NCI-H524 (cell line): Measurements from ENCODE around the gene MYLK4.

ENCODE experiments used
- DNase-seq, 2 experiments: peaks; one replicate each; lab custom pipeline; 2025; lab: John Stamatoyannopoulos, UW

MYLK4 gene

DNA sequence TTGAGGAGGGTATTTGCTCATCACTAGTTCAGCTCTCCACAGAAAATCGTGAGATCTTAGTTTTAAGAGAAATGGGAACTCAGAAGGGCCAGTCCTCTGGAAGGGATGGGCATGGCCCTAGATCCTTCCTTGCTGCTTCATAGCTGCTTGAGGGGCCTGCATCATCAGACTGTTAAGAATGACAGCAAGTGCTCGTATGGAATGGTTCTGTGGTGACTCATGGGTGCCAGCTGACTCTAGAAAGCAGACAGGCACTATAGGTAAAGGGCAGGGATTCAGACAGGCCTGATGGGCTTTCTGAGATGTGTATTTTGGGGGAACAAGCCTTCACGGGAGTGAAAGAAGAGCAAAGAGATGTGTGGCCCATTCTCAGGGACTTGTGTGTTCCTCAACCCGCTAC, 90.8 kb downstream of the MYLK4 start:
- no peak for DNase-seq

DNA sequence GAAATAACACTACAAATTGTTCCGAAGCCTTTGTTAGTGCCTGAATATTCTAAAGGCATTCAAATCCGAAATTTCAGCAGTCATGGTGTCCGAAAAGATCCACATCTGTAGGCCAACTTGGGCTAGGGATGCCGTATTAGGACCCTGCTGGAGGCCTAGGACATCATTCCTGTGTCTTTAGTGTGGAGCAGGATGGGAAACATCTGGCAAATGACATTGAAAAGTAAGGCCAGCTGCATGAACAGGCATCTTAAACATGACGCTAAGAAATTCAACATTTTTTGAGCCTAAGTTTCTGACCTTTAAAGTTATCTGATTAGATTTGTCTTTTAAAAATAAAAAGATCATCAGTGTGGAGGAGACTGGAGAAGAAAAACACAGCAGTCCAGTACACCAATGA, 91.3 kb downstream of the MYLK4 start:
- no peak for DNase-seq

DNA sequence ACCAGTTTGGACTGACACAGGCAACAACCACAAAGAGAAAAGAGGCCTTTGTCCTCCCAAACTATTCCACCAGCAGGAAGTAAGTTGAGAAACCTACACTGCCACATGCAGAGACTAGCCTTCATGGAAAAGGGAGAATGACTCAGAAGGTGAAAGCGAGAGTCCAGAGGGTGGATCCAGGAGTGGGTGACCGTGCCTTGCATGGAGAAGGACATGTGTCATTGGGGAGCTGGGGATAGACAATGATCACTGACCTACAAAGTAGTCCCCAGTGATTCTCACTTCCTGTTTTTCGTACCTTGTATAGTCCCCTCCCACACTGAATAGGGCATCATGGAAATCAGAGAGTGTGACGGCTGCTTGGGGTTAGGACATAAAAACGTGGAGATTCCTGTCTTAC, 91.9 kb downstream of the MYLK4 start:
- no peak for DNase-seq

DNA sequence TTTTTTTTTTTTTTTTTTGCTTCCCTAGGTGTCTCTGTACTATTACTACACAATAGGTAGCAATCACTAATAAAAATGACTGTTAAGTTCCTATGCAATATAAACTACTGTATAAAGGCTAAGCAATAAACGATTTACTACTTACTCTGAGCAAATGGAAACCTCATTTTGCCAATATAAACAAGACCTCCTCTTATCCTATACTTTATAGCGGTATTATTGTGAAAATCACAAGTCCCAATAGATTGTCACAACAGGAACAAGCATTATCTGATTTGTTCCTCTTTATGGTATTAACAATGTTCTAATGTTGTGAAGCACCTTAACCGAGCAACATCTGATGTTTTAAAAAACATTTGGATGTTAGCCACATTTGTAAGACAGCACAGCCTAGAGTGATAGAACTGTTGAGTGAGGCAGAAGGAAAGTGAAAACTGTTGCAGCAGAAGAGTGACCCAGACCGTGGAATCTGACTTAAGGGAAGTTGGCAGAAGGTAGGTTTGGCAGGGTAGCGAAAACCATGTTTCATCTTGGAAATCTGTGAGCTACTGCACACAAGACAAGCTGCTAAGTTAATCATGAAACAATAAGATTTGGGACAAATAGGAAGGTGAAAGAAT, 94.2 kb downstream of the MYLK4 start:
- no peak for DNase-seq

DNA sequence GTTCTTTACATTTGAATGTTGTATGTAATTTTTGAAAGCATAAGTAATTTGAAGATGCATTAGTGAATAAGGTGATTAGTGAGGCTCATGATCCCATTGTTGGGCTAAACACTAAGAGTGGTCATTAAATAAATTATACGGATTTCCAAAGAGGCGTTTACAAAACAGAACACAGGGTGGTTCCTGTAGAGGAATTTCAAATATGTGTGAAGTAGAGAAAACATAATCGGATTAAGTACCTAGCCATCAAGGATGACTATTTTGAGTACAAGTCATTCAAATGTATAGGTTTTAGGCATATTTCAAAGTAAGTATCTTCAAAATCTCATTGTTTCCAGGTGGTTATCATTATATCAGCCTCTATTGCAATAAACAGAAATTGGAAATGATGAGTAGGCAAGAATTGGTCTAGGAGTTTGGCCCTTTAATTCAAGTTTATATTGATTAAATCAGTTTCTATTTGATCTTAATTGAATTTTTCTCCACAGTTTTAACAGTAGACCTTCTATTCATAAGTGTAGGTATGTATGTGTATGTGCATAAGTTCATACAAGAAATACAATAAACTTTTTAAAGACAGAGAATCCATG, 94.8 kb downstream of the MYLK4 start:
- DNase-seq, result no peak

DNA sequence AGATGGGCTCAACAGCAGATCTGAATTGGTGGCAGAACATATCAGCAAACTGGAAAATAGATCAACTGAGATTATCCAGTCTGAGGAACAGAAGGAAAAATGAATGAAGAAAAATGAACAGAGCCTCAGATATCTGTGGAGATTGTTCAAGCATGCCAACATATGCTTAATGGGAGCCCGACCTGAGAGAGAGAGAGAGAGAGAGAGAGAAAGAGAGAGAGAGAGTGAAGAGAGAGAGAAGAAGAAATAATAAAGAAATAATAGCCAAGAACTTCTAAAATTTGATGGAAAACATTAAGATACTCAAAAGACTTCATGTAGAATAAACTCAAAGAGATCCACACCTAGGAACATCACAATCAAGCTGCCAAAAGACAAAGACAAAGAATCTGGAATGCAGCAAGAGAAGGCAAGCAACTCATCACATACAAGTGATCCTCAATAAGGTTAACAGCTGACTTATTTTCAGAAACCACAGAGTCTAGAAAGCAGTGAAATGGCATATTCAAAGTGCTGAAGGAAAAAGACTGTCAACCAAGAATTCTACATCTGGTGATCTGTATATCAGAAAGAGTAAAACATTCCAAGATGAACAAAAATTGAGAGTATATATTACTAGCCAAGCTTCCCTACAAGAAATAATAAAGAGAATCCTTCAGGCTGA, 97.2 kb downstream of the MYLK4 start:
- no peak for DNase-seq

DNA sequence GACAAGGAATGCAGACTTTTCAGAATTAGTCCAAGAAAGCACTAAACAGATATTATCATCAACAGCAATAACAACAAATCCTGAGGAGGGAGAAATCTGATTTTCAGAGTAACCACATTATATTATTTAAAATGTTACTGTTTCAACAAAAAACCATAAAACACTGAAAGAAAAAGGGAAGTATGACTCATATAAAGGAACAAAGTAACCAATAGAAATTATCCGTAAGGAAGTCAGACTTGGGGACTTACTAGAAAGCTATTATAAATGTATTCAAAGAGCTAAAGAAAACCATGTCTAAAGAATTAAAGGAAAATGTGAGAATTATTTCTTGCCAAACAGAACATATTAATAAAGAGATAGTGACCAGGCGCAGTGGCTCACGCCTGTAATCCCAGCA, 98.1 kb downstream of the MYLK4 start:
- no peak for DNase-seq

DNA sequence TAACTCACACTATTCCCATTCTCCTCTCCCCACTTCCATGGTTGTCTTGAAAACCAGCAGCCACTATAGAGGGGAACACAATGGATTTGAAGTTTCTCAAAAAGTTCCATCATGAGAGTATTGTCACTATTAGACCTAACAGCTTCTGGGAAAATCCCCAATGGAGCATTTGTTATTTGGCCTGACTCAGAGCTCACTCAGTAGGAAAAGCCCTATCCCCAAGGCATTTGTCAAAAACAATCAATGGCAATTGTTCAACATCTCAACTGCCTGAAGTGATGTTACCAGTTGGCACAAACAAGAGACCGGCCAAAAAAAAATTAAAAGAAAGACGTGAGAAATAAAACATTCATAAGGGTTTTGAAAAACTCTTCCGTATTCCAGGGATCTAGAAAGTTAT, 98.8 kb downstream of the MYLK4 start:
- no peak for DNase-seq

DNA sequence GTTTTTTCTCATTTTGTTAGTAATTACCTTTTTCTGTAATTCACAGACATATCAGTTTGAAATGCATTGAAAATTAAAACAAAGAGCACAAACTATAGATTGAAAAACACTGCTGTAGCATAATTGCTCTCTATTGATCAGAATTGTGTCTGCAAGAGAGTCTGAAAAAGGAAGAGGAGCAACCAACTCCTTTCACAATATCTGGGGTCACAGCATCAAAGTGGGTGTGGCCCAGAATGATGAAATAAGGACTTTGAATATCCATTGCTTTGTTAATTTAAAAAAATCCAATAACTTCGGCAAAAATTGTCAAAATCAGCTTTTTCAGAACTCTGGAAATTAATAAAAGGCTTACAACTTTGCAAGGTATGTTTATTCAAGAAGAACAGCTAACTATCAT, 99.2 kb downstream of the MYLK4 start:
- DNase-seq, result no peak

DNA sequence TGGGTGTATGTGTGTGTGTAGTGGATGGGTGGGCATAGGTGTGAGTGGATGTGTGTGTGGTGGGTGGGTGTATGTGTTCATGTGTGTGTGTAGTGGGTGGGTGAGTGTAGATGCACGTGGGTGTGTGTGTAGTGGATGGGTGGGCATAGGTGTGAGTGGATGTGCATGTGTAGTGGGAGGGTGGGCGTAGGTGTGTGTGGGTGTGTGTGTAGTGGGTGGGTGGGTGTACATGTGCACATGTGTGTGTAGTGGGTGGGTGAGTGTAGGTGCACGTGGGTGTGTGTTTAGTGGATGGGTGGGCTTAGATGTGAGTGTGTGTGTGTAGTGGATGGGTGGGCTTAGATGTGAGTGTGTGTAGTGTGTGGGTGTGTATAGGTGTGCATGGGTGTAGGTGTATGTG, 104.4 kb downstream of the MYLK4 start:
- DNase-seq, result no peak

DNA sequence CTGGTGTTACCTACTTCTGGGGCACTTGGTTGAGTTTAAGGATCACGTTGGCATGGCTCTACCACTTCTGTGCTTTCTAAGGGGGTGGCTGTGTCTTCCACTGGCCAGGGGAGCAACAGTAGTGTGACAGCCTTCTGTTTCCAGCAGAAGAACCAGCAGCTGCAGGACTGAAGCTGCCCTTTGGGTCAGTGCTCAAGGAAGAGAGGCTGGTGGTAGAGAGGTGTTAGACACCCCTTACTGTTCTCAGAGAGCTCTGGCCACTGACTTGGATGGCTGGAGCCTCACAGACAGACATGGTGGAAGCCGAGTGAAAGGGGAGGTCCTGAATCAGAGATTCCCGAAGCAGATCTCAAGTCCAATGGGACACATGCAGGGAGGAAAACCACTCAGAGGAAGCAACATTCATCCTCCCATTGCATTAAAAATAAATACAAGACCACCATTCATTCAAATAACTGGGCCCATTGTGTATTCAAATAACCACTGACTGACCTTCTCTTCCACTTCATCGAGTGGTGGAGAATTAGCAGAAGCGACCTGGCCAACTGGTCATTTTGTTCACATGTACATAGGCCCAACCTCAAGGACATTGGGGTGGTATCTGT, 106.7 kb downstream of the MYLK4 start:
- DNase-seq, result no peak

DNA sequence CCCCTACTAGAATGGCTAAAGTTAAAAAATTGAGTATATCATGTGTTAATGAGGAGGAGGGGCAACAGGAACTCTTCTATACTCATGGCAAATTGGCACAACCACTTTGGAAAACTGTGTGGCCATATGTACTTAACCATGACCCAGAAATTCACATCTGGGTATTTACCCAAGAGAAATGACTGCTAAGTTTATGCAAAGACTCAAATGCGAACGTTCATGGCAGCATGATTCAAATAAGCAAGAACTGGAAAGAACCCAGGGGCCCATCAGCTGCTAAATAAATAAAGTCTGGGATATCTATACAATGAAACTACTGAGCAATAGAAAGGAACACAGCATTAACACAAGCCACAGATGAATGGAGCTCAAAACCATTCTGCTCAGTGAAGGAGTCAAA, 107.6 kb downstream of the MYLK4 start:
- no peak for DNase-seq

DNA sequence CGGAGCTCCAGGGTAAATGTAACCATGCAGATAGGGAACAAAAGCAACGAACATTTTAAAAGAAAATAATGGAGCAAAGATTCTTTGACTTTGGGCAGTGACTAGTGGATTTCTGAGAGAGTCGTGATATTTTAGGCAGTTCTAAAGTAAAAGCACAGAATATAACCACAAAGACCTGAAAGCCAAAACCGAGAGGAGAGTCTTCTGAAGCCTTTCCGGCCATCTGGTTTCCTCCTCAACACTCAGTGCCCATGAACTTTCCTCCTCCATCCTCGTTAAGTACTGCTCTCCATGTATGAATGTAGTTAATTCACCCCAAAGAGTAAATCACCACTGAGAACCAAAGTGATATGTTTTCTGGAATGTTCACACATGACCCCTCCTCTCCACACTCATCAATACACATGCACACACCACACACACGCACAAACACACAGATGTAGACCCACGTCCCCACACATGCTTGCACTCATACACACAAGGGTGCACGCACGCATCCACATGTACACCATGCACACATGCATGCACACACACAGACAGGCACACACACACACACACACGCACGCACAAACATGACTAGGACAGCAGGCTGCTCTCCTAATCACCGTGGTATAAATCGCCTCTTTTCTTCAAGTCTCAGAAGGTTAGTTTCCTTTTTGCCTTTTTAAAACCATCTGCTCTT, 109.5 kb downstream of the MYLK4 start:
- no peak for DNase-seq

DNA sequence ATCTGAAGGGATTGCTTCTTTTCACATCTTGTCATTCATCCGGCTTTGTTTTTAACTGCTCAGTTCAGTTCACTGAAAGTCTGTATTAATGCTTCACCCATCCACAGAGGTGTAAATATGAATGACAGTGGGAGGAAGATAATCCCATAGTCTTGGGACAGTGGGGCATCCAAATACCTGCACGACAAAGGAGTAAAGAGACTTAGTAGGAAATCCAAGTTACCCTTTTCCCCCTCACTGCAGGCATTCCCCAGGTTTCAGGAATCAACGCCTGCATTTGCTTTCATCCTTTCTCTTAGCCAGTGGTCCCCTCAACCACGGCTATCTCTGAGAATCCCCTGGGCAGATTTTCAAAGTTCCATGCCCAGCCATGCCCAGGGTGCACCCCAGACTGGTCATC, 110.2 kb downstream of the MYLK4 start:
- no peak for DNase-seq

DNA sequence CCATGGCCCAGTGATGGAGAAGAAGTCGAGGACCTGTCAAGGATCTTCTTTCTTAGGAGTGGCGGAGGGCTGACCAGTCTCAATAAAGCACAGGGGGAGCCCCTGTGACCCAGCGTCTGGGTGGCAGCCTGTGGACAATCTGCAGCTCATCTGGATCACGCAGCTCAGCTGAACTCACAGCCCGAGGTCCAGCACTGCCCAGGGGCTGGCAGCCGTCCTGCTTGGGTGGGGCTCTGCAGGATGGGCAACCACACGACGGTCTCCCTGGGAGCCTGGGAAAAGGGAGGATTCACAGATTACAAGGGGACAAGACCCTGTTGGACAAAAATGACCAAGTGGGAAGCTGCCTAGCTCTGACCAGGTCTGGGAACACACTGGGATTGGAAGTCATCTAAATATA, 110.8 kb downstream of the MYLK4 start:
- DNase-seq, result no peak

DNA sequence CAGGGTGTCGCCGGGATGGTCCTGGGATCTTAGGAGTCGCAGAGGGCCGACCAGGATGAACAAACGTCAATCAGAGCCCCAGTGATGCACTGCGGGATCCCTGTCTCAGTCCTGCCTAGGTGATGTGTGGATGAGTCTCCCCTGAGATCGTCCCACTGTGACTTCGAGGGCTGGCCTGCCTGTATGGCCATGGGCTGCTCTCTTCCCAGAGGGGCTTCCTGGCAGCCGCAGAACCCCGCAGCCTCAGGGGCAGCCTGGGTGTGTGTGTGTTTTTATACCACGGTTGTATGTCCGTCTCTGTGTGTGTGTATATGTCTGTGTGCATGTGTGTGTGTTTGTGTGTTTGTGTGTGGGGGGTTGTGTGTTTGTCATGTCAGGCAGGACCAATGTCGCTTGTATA, 111.6 kb downstream of the MYLK4 start:
- DNase-seq, result no peak

DNA sequence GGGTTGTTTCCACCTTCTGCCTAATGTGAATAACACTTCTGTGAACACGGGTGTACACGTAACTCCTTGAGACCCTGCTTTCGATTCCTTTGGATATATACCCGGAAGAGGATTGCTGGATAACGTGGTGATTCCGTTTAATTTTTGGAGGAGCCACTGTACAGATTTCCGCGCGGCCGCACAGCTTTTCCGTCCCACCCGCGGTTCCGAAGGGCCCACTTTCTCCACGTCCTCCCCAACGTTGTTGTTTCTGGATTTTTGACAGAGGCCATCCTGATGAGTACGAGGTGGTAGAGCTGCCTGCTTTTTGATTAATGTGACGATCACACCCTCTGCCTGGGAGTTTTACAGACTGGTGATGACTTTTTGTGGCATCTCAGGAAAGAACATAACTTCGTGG, 114.0 kb downstream of the MYLK4 start:
- DNase-seq, result no peak

DNA sequence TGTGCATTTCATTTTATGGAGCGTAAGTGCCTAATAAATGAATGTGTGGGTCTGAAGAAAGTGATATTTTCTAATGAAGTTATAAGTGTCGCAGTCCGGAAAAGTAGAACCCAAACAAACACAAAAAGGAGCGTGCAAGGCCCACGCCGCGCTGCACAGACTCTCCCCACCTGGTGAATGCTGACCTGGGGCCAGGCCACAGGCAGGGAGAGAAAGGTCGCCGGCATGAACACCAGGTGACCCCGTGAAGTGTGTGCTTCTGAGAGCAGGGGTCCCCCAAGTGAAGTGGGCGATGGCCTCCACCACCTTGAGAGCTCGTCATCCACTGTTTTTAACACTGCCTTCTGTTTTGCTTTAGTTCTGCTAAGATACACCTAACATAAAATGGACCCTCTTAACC, 114.8 kb downstream of the MYLK4 start:
- DNase-seq, result no peak

DNA sequence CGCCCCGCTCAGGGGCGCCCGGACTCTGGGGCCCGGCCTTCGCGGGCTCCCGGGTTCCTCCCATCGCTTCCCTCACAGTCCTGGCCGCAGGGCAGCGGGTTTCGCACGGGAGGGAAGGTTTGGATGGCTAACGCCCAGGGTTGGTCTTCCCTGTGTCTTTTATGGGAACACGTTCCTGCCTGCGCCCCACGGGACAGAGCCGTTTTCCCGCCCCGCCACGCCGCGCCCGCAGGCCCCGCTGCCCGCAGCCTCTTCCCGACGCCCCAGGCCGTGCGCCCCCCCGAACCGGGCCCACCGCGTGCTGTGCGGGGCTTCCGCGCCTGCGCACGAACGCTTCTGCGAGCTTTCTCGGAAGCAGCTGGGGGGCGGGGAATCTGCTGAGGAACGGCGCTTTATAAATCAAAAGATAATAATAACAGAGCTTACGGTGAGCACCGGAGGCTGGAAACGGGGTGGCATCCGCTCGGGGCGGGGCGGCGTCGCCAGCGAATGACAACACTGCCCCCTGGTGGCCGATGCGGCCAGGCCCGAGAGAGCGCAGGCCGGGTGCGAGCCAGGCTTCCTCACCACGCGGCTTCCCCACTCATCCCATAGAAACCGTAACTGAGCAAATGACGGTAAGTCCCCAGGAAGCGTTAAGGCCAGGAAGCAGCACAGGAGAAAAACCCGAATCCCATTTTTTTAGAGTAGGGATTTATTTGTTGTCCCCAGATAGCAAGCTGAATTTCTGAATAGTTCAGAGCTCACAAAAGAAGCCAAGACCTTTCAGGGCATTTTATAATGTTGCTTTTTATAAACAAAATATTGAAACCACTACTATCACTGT, 116.4 kb downstream of the MYLK4 start:
- DNase-seq, result peak; percentile 73 to 78

DNA sequence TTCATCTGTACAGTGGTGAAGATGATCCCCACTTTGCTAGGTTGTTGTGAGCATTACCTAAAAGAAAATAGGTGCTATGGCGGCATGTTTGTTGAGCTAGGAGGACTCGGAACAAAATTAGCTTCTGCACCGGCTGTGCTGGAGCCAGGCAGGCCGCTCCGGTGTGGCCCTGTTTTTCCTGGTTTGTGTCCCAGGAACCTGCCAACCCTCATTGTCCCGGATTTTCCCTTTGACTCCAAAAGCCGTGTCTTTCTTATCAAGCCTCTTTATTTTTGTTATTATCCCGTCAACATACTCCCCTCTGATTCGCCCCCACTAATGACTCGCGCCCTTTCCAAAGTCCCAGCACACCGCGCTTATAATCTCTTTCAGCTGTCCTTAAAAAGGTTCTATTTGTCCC, 117.0 kb downstream of the MYLK4 start:
- no peak for DNase-seq

DNA sequence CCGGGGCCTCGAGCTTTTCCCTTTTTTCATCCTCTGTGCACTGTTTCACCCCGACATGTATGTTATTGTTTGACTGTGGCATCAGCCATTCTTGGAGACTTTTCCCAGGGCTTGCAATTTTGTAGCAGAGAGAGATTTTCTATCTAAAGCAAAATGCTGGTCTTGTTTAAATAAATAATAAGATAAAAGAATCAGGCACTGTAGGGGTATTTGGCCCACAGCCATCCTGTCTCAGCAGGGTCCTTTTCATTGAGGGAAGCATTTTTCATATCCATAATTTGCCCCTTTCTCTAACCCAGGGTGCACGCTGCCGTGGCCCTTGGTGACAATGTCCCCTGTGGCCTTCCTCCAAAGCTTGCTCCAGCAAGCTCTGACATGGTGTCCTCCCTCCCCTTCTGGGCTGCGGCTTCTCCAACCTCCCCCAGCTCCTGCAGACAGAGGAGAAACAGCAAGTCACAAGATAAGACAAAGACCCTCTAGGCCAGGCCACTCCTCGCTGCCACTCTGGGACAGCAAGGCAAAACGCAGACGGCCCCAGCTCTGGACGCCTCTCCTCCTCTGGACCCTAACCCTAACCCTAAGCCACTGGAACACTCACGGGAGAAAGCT, 117.6 kb downstream of the MYLK4 start:
- no peak for DNase-seq

DNA sequence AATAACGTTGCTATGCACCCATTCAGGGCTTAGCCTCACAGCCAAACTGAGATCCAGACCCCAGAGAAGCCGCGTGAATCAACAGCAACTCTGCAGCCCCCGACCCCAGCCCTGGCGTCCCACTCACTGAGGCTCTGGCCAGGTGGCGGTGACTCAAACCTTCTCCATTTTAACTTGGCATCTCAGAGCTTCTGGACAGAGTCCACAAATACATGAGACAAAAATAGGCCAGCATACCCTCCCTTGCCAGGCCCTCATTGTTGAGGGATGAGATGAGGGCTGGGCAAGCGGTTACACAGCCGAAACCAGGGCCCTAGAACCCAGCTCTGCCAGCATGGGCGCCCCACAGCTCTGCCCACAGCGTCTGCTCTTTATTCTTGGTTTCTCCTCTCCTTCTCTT, 118.4 kb downstream of the MYLK4 start:
- no peak for DNase-seq
